GM12878 (cell line): ENCODE measurements around the gene REV1. TPM values are rescaled to one million over a fixed set of nuclear protein-coding genes. Genes with fewer than 3 reads are reported as not detected.

ENCODE experiments used
- CBX5 ChIP-seq: sonication (generic); IDR thresholded peaks from 2 replicates; pipeline ENCODE4 v1.6.1; 2016; ENCODE audit warnings: low read depth, moderate library complexity, mild to moderate bottlenecking, inconsistent platforms
- ELK1 ChIP-seq: IDR thresholded peaks from 2 replicates; pipeline ENCODE4 v1.6.1; 2012; ENCODE audit warnings: low read depth, low read length, improper control_type of control experiment
- EP300 ChIP-seq, 2 experiments: fragments of 150-350 bp in 1 of 2; IDR thresholded peaks; 2 replicates each; pipeline ENCODE4 v1.6.1; 2011 to 2012; ENCODE audit warnings: low read depth in 2 of 2, low read length in 2 of 2, borderline replicate concordance in 1 of 2, improper control_type of control experiment in 1 of 2, inconsistent platforms in 1 of 2; ENCODE audit not compliant: control insufficient read depth in 1 of 2
- FOXM1 ChIP-seq: IDR thresholded peaks from 2 replicates; pipeline ENCODE4 v1.6.1; 2012; ENCODE audit warnings: low read depth, mild to moderate bottlenecking, inconsistent platforms, low read length, moderate library complexity
- GABPA ChIP-seq: IDR thresholded peaks from 2 replicates; pipeline ENCODE4 v1.6.1; 2014; ENCODE audit warnings: antibody characterized with exemption, low read depth, mild to moderate bottlenecking, inconsistent platforms
- JUND ChIP-seq: IDR thresholded peaks from 2 replicates; pipeline ENCODE4 v1.6.1; 2012; ENCODE audit warnings: low read depth, mild to moderate bottlenecking, low read length, improper control_type of control experiment, moderate library complexity
- ZNF274 ChIP-seq: IDR thresholded peaks from one replicate; pipeline ENCODE4 v1.8.0; 2011; ENCODE audit not compliant: insufficient read length, insufficient read depth
- ZNF384 ChIP-seq: IDR thresholded peaks from 2 replicates; pipeline ENCODE4 v1.6.1; 2012; ENCODE audit warnings: low read depth, mild to moderate bottlenecking, low read length, improper control_type of control experiment, borderline replicate concordance
- polyA plus RNA-seq, 11 experiments: library from polyadenylated mRNA; depleted of rRNA in 4 of 11; unstranded in 6 of 11; stranded (reverse) in 5 of 11; fragments of >200 nt; fragmentation: Nextera tagmentation in 4 of 11; fragmentation: Illumina TruSeq in 1 of 11; extraction: Ambion mirVana in 4 of 11; extraction: Trizol in 1 of 11; gene quantifications; 1 replicate in 1 of 11; 2 replicates in 10 of 11; pipeline versions ENCODE4 v1.2.1 to v1.2.3, GENCODE V29; 2011 to 2016; ENCODE audit warnings: inconsistent platforms in 2 of 11, missing spikeins in 2 of 11, low read depth in 1 of 11
- total RNA-seq, 4 experiments: library from RNA; depleted of rRNA in 3 of 4; stranded (reverse); fragments of >200 nt in 3 of 4; fragmentation: Illumina TruSeq in 1 of 4; extraction: Trizol in 1 of 4; gene quantifications; 2 replicates each; pipeline versions ENCODE4 v1.2.1 to v1.2.3, GENCODE V29; 2013 to 2021
- TF ChIP-seq, protein P1 (sequence below): fragments of 450-650 bp; IDR thresholded peaks from 2 replicates; pipeline ENCODE4 v1.6.1; 2016; ENCODE audit warnings: mild to moderate bottlenecking, moderate library complexity, borderline replicate concordance
- TF ChIP-seq, protein P2 (sequence below): fragments of 450-650 bp; IDR thresholded peaks from 2 replicates; pipeline ENCODE4 v1.6.1; 2017; ENCODE audit warnings: mild to moderate bottlenecking, moderate library complexity
- TF ChIP-seq, protein P3 (sequence below): fragments of 450-650 bp; conservative IDR thresholded peaks from 2 replicates; pipeline ENCODE4 v1.6.1; 2017; ENCODE audit warnings: mild to moderate bottlenecking, moderate library complexity

Gene REV1
- total and polyA plus RNA-seq, 10 of the 15 experiments (the other 5 are each of a cell fraction or from before 2014, with no cell fraction given), result 11.3 to 46.8 (median 29.0) TPM

GRCh38 chr2:99406137-99406536 lies 83.7 kb downstream of the REV1 start (continued):
- TF ChIP-seq, protein P1, sequence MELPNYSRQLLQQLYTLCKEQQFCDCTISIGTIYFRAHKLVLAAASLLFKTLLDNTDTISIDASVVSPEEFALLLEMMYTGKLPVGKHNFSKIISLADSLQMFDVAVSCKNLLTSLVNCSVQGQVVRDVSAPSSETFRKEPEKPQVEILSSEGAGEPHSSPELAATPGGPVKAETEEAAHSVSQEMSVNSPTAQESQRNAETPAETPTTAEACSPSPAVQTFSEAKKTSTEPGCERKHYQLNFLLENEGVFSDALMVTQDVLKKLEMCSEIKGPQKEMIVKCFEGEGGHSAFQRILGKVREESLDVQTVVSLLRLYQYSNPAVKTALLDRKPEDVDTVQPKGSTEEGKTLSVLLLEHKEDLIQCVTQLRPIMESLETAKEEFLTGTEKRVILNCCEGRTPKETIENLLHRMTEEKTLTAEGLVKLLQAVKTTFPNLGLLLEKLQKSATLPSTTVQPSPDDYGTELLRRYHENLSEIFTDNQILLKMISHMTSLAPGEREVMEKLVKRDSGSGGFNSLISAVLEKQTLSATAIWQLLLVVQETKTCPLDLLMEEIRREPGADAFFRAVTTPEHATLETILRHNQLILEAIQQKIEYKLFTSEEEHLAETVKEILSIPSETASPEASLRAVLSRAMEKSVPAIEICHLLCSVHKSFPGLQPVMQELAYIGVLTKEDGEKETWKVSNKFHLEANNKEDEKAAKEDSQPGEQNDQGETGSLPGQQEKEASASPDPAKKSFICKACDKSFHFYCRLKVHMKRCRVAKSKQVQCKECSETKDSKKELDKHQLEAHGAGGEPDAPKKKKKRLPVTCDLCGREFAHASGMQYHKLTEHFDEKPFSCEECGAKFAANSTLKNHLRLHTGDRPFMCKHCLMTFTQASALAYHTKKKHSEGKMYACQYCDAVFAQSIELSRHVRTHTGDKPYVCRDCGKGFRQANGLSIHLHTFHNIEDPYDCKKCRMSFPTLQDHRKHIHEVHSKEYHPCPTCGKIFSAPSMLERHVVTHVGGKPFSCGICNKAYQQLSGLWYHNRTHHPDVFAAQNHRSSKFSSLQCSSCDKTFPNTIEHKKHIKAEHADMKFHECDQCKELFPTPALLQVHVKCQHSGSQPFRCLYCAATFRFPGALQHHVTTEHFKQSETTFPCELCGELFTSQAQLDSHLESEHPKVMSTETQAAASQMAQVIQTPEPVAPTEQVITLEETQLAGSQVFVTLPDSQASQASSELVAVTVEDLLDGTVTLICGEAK, result no peak
- TF ChIP-seq, protein P2, sequence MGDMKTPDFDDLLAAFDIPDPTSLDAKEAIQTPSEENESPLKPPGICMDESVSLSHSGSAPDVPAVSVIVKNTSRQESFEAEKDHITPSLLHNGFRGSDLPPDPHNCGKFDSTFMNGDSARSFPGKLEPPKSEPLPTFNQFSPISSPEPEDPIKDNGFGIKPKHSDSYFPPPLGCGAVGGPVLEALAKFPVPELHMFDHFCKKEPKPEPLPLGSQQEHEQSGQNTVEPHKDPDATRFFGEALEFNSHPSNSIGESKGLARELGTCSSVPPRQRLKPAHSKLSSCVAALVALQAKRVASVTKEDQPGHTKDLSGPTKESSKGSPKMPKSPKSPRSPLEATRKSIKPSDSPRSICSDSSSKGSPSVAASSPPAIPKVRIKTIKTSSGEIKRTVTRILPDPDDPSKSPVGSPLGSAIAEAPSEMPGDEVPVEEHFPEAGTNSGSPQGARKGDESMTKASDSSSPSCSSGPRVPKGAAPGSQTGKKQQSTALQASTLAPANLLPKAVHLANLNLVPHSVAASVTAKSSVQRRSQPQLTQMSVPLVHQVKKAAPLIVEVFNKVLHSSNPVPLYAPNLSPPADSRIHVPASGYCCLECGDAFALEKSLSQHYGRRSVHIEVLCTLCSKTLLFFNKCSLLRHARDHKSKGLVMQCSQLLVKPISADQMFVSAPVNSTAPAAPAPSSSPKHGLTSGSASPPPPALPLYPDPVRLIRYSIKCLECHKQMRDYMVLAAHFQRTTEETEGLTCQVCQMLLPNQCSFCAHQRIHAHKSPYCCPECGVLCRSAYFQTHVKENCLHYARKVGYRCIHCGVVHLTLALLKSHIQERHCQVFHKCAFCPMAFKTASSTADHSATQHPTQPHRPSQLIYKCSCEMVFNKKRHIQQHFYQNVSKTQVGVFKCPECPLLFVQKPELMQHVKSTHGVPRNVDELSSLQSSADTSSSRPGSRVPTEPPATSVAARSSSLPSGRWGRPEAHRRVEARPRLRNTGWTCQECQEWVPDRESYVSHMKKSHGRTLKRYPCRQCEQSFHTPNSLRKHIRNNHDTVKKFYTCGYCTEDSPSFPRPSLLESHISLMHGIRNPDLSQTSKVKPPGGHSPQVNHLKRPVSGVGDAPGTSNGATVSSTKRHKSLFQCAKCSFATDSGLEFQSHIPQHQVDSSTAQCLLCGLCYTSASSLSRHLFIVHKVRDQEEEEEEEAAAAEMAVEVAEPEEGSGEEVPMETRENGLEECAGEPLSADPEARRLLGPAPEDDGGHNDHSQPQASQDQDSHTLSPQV, result no peak
- TF ChIP-seq ZNF274 (no peak), JUND (no peak), EP300 (IDR thresholded peaks at IDR 0.05; ENCODE audit: borderline replicate concordance in 1 of 2, control insufficient read depth in 1 of 2, low read depth in 2 of 2, low read length in 2 of 2) (no peak), GABPA (no peak), CBX5 (no peak), ZNF384 (no peak), FOXM1 (no peak), ELK1 (no peak)
- TF ChIP-seq, protein P3, sequence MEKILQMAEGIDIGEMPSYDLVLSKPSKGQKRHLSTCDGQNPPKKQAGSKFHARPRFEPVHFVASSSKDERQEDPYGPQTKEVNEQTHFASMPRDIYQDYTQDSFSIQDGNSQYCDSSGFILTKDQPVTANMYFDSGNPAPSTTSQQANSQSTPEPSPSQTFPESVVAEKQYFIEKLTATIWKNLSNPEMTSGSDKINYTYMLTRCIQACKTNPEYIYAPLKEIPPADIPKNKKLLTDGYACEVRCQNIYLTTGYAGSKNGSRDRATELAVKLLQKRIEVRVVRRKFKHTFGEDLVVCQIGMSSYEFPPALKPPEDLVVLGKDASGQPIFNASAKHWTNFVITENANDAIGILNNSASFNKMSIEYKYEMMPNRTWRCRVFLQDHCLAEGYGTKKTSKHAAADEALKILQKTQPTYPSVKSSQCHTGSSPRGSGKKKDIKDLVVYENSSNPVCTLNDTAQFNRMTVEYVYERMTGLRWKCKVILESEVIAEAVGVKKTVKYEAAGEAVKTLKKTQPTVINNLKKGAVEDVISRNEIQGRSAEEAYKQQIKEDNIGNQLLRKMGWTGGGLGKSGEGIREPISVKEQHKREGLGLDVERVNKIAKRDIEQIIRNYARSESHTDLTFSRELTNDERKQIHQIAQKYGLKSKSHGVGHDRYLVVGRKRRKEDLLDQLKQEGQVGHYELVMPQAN, result no peak
- TF ChIP-seq, all 136 proteins: peak for 0
